Central memory CD8-positive, alpha-beta T cell (primary cell): ENCODE data around the gene KIF18B.

Experiments
- ATAC-seq: fragments of 150-1000 bp; cut with Tn5 transposase; replicated peaks from 2 replicates; pipeline ENCODE4 v1.10.0; 2022; ENCODE audit warnings: mild to moderate bottlenecking, moderate FRiP score, moderate number of reproducible peaks; ENCODE audit not compliant: poor library complexity, severe bottlenecking; ENCODE audit errors: extremely low read depth
- DNase-seq, 2 donors: peaks; one replicate each; pipeline ENCODE4 v3.0.0; 2021; ENCODE audit warnings: low spot score in 2 of 2
- H3K27ac Mint-ChIP-seq: one replicate; pipeline ENCODE4 v1.8.0; 2022; ENCODE audit warnings: low read depth, mild to moderate bottlenecking, moderate library complexity, mixed read lengths
- H3K27me3 Mint-ChIP-seq: one replicate; pipeline ENCODE4 v1.8.0; 2022; ENCODE audit warnings: mixed read lengths
- H3K36me3 Mint-ChIP-seq: one replicate; pipeline ENCODE4 v1.8.0; 2022; ENCODE audit warnings: mild to moderate bottlenecking, moderate library complexity, mixed read lengths; ENCODE audit not compliant: insufficient read depth
- H3K4me1 Mint-ChIP-seq: one replicate; pipeline ENCODE4 v1.8.0; 2022; ENCODE audit warnings: mixed read lengths
- H3K4me3 Mint-ChIP-seq: one replicate; pipeline ENCODE4 v1.8.0; 2022; ENCODE audit warnings: mild to moderate bottlenecking, moderate library complexity, mixed read lengths
- H3K9me3 Mint-ChIP-seq: one replicate; pipeline ENCODE4 v1.8.0; 2022; ENCODE audit warnings: mixed read lengths

Gene KIF18B

DNA sequence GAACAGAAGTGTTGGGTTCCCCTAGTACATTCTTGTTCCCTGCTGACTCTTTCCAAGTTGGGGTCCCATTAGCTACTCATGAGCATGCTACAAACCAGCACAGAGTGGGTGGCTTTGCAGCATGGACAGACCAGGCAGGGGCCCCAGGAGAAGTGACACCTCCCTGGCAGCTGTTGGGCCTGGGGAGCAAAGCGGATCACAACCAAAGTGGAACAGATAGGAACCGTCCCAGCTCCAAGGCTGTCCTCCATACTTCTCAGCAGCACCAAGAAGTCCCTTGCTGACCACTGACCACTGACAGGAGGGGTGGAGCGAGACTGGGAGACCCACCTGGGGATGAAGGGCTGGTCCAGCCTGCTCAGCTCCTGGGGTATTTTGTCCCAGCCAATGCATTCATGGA lies 19.9 kb downstream of the KIF18B start:
- ATAC-seq, result no peak
- H3K36me3 Mint-ChIP-seq, result peaks cover 2% of the 10 kb centered on the region

DNA sequence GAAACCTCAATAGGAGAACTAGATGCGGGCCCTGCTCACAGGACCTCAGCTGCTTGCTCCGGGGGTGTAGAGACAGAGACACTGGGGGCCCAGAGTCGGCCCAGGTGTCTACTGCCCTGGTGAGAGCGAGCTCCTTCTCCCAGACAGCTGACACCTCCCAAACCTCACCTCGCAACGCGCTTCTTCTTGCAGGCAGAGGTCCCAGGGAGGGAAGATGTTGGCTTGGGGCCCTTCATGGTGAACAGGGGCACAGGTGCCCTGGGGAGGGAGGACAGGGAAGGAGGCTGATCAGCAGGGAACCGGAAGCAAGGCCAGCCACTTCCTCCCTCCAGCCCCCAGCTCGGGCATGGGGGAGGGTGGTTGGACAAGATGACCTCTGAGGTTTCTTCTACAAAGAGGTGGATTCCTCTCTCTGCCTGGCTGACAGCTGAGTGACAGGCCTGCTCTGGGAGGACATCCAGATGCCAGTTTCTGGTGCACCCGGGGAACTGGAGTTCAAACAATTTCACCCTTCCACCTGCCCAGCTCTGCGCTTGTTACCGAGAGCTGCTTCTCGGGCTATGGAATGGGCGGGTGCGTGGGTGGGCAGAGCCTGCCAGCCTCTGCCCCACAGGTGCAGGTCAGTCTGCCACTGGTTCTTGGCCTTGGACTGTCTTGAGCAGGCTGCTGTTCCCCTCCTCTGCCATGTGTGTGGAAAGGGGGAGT lies 20.6 kb downstream of the KIF18B start:
- no peak overlapping the region for H3K4me3 Mint-ChIP-seq
- ATAC-seq (no peak), DNase-seq (no peak)
- no peaks in the 10 kb centered on the region for H3K9me3 Mint-ChIP-seq
- H3K36me3 Mint-ChIP-seq, result peaks cover 2% of the 10 kb centered on the region
- H3K27ac Mint-ChIP-seq, result no peak overlapping the region
- H3K4me1 Mint-ChIP-seq, result no peaks in the 10 kb centered on the region
- peaks cover 12% of the 10 kb centered on the region for H3K27me3 Mint-ChIP-seq

More for the DNA sequence above, 19.9 kb downstream of the KIF18B start:
- no peaks in the 10 kb centered on the region for H3K4me1 Mint-ChIP-seq
- DNase-seq, result no peak
- H3K27me3 Mint-ChIP-seq, result peaks cover 5% of the 10 kb centered on the region
- no peak overlapping the region for H3K4me3 Mint-ChIP-seq
- no peaks in the 10 kb centered on the region for H3K9me3 Mint-ChIP-seq
- no peak overlapping the region for H3K27ac Mint-ChIP-seq

DNA sequence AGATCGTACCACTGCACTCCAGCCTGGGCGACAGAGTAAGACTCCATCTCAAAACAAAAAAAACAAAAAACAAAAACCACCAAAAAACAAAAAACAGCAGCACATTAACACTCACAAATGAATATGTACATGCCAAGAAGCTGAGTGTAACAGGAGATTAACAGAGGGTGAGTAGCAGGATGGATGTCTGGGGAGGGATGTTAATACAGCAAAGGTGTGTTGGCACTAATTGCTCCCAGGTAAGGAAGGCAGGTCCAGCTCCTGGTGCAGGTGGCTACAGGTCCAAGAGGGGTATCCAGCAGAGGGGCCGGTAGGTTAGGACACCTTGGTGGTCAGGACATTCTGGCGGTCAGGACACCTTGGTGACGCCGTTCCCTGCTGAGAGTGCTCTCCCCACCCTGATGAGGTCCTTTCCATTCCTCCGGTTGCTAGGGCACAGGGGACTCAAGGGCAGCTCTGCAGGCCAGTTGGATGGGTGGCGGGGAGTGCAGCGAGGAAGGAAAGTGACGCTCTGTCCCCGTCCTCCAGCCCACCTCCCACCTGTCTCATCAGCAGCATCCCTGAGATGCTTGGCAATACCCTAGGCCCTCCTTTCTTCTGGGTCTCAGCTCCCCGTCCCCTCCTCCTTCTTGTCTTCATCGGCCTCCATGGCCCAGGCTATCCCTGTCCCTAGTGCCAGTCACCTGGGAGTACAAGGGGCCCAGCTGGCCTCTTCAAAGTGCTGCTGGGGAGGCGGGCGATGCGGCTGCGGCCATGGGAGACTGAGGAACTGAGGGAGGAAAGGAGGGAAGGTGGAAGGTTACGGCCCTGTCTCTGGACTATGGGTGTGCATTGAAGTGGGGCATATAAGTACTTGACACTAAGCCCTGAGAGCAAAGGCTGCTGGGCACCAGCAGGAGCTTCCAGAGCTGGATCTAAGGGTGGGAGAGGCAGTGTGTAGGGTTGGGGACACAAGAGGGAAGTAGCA lies 21.6 kb downstream of the KIF18B start:
- H3K4me3 Mint-ChIP-seq, result no peak overlapping the region
- peaks cover 2% of the 10 kb centered on the region for H3K36me3 Mint-ChIP-seq
- no peak for ATAC-seq
- no peaks in the 10 kb centered on the region for H3K4me1 Mint-ChIP-seq
- no peak overlapping the region for H3K27ac Mint-ChIP-seq
- no peaks in the 10 kb centered on the region for H3K9me3 Mint-ChIP-seq
- DNase-seq, result no peak
- H3K27me3 Mint-ChIP-seq, result peaks cover 22% of the 10 kb centered on the region

DNA sequence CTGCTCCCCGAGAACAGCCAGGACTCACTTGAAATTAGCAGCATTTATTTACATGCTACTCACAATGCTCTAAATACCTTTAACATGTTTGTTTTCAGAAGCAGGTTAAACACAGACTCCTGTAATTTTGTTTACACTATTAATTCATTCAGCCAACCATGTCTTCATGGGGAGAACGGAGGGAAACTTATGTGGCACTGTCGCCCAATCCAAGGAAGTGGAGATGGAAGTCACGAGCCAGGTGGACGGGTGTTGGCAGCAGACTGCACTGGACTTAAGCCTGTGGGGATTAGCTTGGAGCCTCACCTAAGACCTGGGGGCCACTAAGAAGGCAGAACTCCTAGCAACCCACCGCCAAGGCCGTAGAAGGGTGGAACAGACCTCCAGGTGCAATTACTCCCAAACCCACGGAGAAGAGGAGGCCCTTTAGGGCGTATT lies 23.4 kb downstream of the KIF18B start:
- H3K9me3 Mint-ChIP-seq, result no peaks in the 10 kb centered on the region
- ATAC-seq (no peak), DNase-seq (no peak)
- peaks cover 2% of the 10 kb centered on the region for H3K36me3 Mint-ChIP-seq
- H3K4me1 Mint-ChIP-seq, result no peaks in the 10 kb centered on the region
- no peak overlapping the region for H3K4me3 Mint-ChIP-seq
- peaks cover 29% of the 10 kb centered on the region for H3K27me3 Mint-ChIP-seq
- H3K27ac Mint-ChIP-seq, result no peak overlapping the region

DNA sequence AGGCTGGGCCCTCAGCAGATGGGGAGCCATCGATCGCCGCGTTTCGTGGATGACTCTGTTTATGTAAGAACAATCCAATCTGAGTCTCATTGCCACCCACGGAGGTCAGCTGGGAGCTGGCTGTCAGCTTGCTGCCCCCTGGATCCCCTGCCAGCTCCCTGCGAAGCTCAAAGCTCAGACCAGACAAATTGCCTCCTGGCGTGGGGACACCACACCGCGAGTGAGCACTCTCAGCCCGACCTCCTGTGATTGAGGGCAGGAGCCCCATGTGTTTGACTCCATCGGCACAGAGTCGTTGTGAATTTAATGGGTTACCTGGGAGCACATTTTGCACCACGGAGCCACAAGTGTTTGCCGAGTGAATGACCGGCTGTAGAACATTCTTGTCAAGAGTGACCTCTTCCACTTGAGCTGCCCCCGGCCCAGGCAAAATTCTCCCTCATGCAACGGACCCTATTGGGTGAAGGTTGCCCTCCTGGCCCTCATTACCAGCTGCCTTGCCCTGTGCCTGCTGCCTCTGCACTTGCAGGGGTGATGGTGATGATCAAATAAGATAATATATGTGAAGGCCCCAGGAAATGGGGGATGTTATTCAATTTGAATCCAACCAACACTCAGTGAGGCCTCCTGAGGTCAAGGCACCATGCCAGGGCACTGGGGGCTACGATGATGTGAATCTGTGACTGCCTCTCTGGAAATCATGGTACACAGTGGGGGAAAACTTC lies 24.7 kb downstream of the KIF18B start:
- no peak overlapping the region for H3K27ac Mint-ChIP-seq

DNA sequence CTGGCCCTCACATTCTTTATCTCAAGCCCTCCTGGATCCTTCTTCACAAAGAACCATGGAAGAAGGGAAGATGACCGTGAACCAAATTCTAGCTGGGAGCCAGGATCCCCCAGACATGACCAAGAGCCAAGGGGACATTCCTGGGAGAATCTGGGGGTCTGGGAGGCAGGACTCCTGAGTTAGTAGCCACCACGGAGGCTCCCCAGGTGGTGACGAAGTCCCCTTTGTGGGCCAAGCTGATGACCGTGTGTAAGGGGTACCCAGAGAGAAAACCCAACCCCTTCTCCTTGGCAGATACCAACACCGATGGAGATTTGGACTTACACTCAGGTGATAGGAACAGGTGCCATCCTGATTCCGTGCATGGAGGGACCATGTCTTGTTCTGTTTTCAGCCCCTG lies 25.4 kb downstream of the KIF18B start:
- no peaks in the 10 kb centered on the region for H3K4me1 Mint-ChIP-seq
- DNase-seq (no peak), ATAC-seq (no peak)
- H3K9me3 Mint-ChIP-seq, result no peaks in the 10 kb centered on the region
- H3K27ac Mint-ChIP-seq, result no peak overlapping the region
- peaks cover 2% of the 10 kb centered on the region for H3K36me3 Mint-ChIP-seq
- H3K27me3 Mint-ChIP-seq, result peaks cover 29% of the 10 kb centered on the region
- no peak overlapping the region for H3K4me3 Mint-ChIP-seq

More for the DNA sequence above, 24.7 kb downstream of the KIF18B start:
- Mint-ChIP-seq H3K27me3 (peaks cover 29% of the 10 kb centered on the region), H3K36me3 (peaks cover 2% of the 10 kb centered on the region), H3K9me3 (no peaks in the 10 kb centered on the region), H3K4me1 (no peaks in the 10 kb centered on the region), H3K4me3 (no peak overlapping the region)
- ATAC-seq (no peak), DNase-seq (no peak)

DNA sequence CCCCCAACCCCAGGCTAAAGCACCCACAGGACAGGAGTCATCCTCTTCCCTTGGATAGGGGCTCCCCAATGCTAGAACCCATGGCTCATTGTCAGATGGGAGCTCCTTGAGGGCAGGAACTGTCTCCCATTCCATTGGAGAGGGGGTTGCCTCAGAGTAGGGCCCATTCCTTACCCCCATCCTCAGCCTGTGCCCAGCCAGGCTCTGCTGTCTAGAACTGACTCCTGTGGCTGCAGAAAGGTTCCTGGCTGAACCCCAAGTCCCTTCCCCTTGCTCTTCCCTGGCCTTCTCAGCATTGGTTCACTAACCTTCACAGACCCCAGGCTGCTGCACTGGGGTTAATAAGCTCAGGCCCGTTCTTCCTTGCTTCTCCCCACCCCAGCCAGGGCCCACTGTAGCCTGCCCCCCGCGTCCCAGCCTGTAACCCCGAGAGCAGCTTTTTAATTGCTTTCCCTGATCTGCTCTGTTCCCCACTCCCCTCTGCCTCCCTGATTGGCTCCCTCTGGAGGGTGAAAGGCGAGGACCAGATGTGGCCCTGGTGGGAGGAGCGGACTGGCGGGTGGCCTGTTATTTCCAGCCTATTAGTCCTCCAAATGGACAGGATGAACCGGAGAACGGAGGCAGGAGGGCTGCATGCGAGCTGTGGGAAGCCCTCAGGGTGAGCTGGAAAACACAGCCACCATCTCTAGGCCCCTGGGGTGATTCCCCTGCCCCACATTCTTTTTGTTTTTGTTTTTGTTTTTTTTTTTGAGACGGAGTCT lies 26.3 kb downstream of the KIF18B start:
- Mint-ChIP-seq H3K4me3 (no peak overlapping the region), H3K27ac (peak overlapping the region; percentile 27), H3K4me1 (no peaks in the 10 kb centered on the region), H3K9me3 (no peaks in the 10 kb centered on the region), H3K36me3 (peaks cover 2% of the 10 kb centered on the region), H3K27me3 (peaks cover 29% of the 10 kb centered on the region)
- DNase-seq (no peak), ATAC-seq (no peak)

DNA sequence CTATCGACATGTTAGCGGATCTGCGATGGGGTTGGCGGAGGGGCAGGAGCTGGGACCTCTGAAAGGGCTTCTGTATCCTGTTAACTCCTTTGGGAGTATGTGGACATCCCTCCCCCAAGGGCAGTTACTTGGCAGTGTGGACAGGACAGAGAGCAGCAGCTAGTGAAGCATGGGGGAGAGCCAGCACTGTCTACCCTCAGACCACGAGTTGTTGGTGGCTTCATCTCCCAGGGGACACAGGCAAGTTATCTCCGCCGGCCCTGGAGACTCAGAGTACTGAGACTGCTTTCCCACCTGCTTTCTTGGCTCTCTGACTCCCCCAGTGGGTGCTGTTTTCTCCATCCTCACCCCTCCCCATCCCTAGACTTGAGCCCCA lies 27.0 kb downstream of the KIF18B start:
- Mint-ChIP-seq H3K4me3 (no peak overlapping the region), H3K9me3 (no peaks in the 10 kb centered on the region), H3K36me3 (no peaks in the 10 kb centered on the region), H3K27ac (no peak overlapping the region), H3K27me3 (peaks cover 29% of the 10 kb centered on the region), H3K4me1 (no peaks in the 10 kb centered on the region)
- ATAC-seq (no peak), DNase-seq (no peak)

DNA sequence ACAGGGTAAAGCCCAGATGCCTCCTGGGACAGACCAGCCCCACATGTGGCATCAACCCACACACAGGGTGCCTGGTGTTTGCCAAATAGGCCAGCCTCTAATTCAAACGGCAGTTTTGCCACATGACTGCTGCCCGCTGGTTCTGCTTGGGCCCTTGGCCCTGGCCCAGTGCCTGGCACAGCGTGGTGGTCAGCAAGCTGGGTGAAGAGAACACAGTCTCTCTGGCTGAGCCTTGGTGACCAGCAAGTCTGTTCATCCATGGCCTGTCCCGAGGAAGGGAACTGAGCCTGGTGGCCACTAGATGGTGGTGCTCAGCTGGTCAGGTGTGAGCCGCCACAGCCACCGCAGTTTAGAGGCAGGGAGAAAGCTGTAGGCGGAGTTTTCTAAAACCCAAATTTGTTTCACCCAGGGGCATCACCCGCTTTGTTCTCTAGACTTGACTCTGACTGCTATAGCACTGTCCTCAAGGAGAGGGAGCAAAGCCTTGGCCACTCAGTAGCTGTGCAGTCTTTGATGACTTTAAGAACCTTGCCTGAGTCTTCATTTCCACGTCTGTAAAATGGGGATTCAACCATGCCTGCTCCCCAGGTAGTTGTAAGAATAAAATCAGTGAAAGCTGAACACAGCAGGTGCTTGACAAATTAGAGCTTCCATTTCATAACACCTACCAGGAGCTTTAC lies 27.5 kb downstream of the KIF18B start:
- no peak overlapping the region for H3K4me3 Mint-ChIP-seq
- H3K36me3 Mint-ChIP-seq, result no peaks in the 10 kb centered on the region
- H3K27me3 Mint-ChIP-seq, result peaks cover 29% of the 10 kb centered on the region
- H3K27ac Mint-ChIP-seq, result no peak overlapping the region
- no peaks in the 10 kb centered on the region for H3K4me1 Mint-ChIP-seq
- ATAC-seq, result no peak
- DNase-seq, result no peak
- H3K9me3 Mint-ChIP-seq, result no peaks in the 10 kb centered on the region

DNA sequence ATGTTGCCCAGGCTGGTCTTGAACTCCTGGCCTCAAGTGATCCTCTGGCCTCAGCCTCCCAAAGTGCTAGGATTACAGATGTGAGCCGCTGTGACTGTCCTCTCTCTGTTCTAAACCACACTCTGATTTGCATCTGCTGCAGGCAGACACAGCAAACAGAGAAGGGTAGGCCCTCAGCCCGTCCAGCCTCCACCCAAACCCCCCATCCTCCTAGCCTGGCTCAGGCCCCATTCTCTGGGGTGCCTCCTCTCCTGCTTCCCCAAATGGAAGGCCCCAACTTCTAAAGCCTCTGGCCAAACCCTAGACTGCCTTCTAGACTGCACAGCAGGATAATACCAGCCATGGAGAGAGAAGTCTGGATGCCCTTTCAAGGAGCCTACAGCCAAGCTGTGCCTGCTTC lies 28.2 kb downstream of the KIF18B start:
- Mint-ChIP-seq H3K27me3 (peaks cover 35% of the 10 kb centered on the region), H3K27ac (no peak overlapping the region), H3K4me3 (no peak overlapping the region), H3K36me3 (no peaks in the 10 kb centered on the region), H3K9me3 (no peaks in the 10 kb centered on the region), H3K4me1 (no peaks in the 10 kb centered on the region)
- ATAC-seq, result no peak
- DNase-seq, result no peak

DNA sequence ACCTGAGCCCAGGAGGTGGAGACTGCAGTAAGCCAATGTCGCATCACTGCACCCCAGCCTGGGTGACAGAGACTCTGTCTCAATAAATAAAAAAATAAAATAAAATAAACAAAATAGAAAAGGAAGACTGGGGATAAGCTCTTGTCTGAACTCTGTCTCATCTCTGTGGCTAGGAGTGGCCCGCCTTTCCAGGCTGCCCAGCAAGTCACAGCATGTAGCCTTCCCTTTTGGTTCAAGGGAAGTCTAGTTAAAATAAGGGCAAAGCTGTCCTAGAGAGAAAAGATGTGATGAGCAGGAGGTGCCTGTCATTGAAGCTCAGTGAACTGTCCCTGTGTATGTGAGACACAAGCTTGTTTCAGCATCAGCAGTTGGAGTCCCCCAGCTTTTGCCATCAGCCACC lies 29.6 kb downstream of the KIF18B start:
- Mint-ChIP-seq H3K9me3 (no peaks in the 10 kb centered on the region), H3K27me3 (peaks cover 46% of the 10 kb centered on the region), H3K27ac (no peak overlapping the region)

More for the DNA sequence above, 29.6 kb downstream of the KIF18B start:
- Mint-ChIP-seq H3K36me3 (no peaks in the 10 kb centered on the region), H3K4me3 (no peak overlapping the region), H3K4me1 (no peaks in the 10 kb centered on the region)
- ATAC-seq, result no peak
- no peak for DNase-seq
